Vagina (tissue), 2 donors: Measurements from ENCODE around the gene LSM4.

Experiments used
- CTCF ChIP-seq, 3 experiments: fragments of 450-650 bp in 2 of 3; fragments of 200-600 bp in 1 of 3; sonication (generic) in 1 of 3; IDR thresholded peaks; one replicate each; pipeline ENCODE4 v1.5.1; 2017 to 2019; ENCODE audit warnings: antibody characterized with exemption in 3 of 3, mild to moderate bottlenecking in 2 of 3, moderate library complexity in 2 of 3
- POLR2A ChIP-seq, 2 donors: fragments of 450-650 bp; IDR thresholded peaks; one replicate each; pipeline ENCODE4 v1.6.1; 2017; ENCODE audit warnings: antibody characterized with exemption in 2 of 2, mild to moderate bottlenecking in 2 of 2, moderate library complexity in 2 of 2
- POLR2AphosphoS5 ChIP-seq, 2 donors: sonication (generic); formaldehyde crosslinking; IDR thresholded peaks; one replicate each; pipeline ENCODE4 v1.9.0; 2017; ENCODE audit warnings: antibody characterized with exemption in 2 of 2, mild to moderate bottlenecking in 2 of 2, low read depth in 1 of 2; ENCODE audit not compliant: insufficient read depth in 1 of 2

- TF ChIP-seq CTCF (IDR thresholded peaks at IDR 0.05) = no peak
- TF ChIP-seq POLR2A (IDR thresholded peaks at IDR 0.05) = no peak
- TF ChIP-seq POLR2AphosphoS5 (IDR thresholded peaks at IDR 0.05; ENCODE audit: insufficient read depth in 1 of 2, low read depth in 1 of 2) = peak in 1 of 2 donors; percentile 27
These were observed 44.2 kb downstream of the LSM4 start for GRCh38 chr19:18278521-18279265.
